Lower leg skin (tissue), 3 donors: ENCODE measurements around the gene CREB5.

Source experiments
- CTCF ChIP-seq, 3 donors: fragments of 450-650 bp; IDR thresholded peaks; one replicate each; pipeline ENCODE4 v1.5.1; 2016; ENCODE audit warnings: antibody characterized with exemption in 3 of 3, mild to moderate bottlenecking in 3 of 3, moderate library complexity in 2 of 3
- POLR2A ChIP-seq, 2 donors: fragments of 450-650 bp; IDR thresholded peaks; one replicate each; pipeline ENCODE4 v1.6.1; 2016 to 2017; ENCODE audit warnings: antibody characterized with exemption in 2 of 2, mild to moderate bottlenecking in 1 of 2, moderate library complexity in 1 of 2

DNA sequence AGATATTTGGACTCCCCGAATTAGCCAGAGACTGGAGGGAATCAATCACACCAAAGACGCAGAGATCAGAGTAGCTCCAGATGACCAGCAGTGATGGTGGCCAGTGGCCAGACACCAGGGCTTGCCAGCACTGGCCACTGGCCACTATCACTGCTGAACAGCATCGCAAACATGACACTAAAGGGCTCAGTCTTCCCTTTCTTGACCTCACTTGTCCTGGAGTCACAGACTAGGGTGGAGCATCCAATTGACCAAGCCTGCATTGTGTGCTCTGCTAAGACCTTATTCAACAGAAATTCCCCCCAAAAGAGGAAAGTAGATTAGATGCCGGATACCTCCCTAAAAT lies 234.7 kb downstream of the CREB5 start:
- TF ChIP-seq POLR2A (IDR thresholded peaks at IDR 0.05): no peak
- no peak for TF ChIP-seq CTCF (IDR thresholded peaks at IDR 0.05)
